IPS-NIHi7 (cell line): ENCODE measurements around the gene ENTHD1.
"Not testable (repeated sequence)": the region's sequence is repeated elsewhere in the genome, so short reads cannot be mapped to it uniquely, and the experiment has no call there.

Experiments used
- DNase-seq: peaks from one replicate; pipeline ENCODE4 v3.0.0; 2012; ENCODE audit warnings: mixed read lengths; ENCODE audit errors: extremely low spot score

ENTHD1 gene

DNA sequence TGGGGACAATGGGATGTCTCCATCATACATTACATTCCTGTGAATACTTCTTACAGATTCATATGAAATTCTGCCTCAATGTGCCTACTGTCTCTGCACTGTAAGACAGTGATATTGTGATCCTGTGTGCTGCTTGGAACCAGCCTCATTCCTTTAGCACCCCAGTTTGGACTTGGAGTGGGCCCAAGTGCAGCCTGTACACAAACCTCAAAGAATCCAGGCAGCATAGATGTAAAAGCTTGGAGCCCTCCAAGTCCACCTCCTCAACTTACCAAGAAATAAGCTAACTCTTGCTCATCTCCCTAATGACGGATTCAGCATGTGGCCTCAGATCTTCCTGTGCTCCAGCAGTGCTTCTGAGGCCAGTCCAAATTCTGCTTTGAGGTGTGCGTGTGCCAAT is 31.7 kb upstream of the ENTHD1 start:
- no peak for DNase-seq

DNA sequence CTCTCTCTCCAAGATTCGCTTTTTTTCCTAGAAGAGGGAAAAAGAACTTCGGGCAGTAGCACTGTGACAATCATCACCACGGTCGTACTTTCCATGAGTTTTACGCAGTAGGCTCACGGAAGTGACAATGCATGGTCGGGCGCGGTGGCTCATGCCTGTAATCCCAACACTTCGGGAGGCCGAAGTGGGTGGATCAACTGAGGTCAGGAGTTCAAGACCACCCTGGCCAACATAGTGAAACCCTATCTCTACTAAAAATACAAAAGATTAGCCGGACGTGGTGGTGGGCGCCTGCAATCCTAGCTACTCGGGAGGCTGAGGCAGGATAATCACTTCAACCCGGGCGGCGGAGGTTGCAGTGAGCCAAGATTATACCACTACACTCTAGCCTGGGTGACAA is 30.7 kb upstream of the ENTHD1 start:
- DNase-seq: no peak

GRCh38 chr22:39923696-39924095 is 30.1 kb upstream of the ENTHD1 start:
- no peak for DNase-seq

DNA sequence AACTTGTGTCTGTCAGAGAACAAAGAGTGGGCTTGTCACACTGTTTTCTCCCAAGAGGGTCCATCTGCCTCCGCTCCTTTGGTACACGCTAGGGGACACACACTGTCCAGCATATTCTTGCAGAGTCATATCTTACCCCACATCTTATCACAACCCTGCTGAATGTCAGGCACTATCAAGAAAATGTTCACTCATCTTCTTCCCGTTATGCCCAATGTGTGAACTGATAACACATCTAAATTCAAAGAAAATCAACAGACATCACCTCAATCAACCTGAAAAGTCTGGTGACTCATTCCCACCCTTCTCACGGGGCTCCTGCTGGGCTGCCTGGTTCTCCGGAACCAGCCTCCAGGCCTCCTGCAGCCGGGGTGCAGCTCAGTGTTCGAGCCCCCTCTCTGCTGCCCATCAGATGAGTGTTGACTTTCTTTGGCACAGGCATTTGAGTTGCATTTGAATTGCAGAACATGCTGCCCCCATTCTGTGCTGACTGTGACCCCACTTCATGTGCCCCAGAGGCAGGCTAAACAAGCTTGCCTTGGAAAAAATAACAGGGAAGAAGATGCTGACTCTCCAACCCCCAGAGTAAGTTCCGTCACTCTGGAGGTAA is 26.7 kb upstream of the ENTHD1 start:
- DNase-seq: no peak

GRCh38 chr22:39917776-39918495 is 24.4 kb upstream of the ENTHD1 start:
- no peak for DNase-seq

- DNase-seq: no peak
Measured at GRCh38 chr22:39917197-39917643, 23.7 kb upstream of the ENTHD1 start.

DNA sequence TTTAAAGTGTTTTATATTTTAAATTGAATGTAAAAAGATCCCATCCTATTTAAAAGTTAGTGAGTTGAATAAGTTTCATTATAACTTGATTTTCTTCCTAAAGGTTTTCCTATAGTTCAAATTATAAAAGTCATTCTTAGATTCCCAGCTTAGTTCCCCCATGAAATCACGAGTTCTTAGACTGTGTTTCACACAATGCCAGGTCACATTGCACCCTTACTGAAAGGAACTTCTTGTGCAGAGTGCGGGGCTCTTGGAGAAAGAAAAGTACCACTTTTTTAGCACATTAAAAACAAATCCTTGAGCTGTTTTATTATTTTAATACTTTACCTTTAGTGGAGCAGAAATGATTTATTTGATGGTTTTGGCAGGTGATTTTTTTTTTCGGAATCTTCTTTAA is 22.9 kb upstream of the ENTHD1 start:
- no peak for DNase-seq

DNA sequence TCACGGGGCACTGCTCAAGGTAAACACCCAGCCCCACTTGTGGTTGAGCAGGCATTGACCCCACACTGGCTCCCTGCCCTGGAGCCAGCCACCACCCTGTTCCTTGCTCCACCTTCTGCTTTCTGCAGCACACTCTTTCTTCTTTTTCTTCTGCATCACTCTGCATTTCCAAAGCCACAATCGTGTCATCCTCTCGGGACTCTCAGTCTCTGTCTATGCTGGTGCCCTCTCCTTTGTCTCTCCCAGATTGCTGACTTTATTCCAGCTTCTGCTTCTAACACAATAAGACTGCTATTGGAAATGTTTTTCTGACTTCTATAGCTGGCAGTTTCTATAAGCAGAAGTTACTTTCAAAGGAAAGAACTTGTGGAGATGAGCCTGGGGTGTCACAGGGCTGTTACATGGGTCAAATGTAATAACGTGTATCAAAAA is 21.8 kb upstream of the ENTHD1 start:
- DNase-seq: no peak

DNA sequence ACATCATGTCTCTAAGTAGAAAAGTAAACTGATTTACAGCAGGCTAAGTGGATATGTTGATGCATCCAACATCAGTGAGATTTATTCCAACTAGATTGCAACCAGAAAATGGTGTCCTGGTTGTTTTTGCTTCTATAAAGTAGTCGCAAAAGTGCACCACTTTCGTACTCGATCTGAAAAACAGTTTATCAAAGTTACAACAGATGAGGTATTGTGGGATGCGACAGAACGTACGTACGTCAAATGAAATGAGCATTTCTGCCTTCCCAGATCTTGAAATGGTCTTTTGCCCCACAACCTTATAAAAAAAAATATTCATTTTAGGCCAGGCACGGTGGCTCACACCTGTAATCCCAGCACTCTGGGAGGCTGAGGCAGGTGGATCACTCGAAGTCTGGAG is 21.0 kb upstream of the ENTHD1 start:
- no peak for DNase-seq

DNA sequence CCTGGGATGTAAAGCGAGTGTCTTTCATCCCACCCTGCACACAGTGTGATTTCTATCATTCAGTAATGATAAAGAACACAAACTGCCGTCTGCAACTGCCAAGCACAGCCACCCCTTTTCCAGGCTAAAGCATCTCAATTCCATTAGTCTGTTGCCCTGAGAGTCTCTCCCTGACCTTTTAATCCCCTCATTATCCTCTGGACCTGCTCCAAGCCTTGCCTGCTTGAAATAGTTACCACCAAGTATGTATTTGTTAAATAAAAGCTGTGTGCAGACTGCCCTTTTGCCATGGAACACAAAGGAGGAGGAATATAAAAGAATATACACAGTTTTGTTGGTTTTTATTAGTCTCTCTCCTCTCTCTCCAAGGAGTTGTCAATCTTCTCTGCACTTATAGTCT is 20.3 kb upstream of the ENTHD1 start:
- no peak for DNase-seq

GRCh38 chr22:39913321-39913720 is 19.8 kb upstream of the ENTHD1 start:
- no peak for DNase-seq

DNA sequence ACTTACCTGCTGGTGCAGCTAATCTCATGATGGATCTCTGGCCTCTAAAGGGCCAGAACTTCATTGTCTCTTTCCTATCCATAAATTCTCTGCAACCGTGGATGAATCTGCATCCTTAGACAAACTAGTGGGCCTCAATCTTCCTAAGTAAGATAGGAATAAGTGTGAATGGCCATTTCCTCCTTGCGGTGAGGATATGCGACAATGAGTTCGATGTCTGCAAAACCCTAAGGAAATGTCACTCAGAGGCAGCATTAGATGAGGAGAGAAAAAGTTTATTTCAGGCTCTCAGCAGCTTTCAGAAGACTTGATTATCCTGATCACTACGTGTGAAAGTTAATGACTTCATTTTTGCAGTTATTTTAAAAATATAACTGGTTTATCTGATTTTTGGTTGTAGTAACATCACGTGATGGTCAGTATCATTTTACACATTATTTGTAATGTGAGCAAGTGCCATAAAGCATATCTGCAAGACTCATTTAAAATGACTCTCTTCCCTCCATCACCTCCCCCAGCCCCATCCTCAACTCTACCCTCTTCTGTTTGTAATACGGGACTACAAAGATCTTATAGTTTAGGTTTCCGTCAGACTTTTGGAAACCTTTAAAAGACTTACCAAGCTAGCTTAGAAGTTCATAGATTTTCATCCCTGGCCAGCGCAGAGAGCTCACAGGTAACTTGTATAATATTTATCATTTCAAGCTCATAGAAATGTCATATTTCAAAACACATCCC is 17.5 kb upstream of the ENTHD1 start:
- no peak for DNase-seq

- no peak for DNase-seq
Measured at GRCh38 chr22:39908737-39909136, 15.2 kb upstream of the ENTHD1 start.

- DNase-seq: no peak
Measured at GRCh38 chr22:39908136-39908535, 14.6 kb upstream of the ENTHD1 start.

GRCh38 chr22:39907605-39908097 is 14.1 kb upstream of the ENTHD1 start:
- no peak for DNase-seq

- DNase-seq: no peak
Measured at GRCh38 chr22:39907047-39907446, 13.5 kb upstream of the ENTHD1 start.

DNA sequence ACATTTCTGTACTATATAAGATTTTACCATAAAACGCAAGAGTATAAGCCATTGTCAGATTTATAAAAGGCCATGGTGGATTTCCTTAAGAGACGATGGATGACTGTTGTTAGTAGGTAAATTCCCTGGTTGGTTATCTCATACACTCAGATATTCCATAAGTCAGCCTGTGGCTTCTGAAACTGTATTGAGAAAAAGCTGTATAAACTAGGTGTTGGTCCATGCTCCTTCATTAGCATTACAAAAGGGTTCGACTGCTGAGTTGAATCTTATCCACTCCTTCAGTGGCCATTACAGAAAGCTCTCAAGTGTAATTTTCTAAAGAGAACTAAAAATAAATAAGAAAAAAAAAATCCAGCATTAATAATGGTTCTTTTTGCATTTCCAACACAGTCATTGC is 12.6 kb upstream of the ENTHD1 start:
- DNase-seq: no peak

DNA sequence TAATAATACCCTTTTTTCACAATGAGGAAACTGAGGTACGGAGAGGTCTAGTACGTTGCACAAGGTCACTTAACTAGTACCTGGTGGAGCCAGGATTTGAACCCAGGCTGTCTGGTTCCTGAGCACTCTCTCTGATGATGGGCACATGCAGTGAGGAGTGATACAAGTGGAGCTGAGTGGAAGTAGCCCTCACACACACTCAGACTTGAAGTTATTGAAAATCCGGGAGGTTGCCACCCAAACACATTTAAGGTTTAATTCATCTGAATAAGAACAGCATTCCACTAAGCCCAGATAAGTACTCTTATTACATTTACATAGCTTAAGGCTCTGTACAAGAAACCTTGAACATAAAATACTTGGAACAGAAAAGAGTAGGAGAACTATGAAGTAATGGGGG is 12.1 kb upstream of the ENTHD1 start:
- no peak for DNase-seq

GRCh38 chr22:39904862-39905261 is 11.3 kb upstream of the ENTHD1 start:
- DNase-seq: no peak

DNA sequence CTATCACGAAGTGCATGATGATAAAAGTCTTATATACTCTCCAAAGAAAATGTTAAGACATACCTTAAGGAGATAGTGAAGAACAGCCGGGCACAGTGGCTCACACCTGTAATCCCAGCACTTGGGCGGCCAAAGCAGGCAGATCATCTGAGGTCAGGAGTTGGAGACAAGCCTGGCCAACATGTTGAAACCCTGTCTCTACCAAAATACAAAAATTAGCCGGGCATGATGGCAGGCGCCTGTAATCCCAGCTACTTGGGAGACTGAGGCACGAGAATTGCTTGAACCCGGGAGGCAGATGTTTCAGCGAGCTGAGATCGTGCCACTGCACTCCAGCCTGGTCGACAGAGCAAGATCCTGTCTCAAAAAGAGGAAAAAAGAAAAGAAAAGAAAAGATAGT is 10.5 kb upstream of the ENTHD1 start:
- DNase-seq: not testable (repeated sequence)

GRCh38 chr22:39901565-39902146 is 8.1 kb upstream of the ENTHD1 start:
- no peak for DNase-seq
